Ascending aorta (tissue), 2 donors: Measurements from ENCODE around the gene ITM2B. TPM values are rescaled to one million over a fixed set of nuclear protein-coding genes. Genes with fewer than 3 reads are reported as not detected.

Experiments used
- DNase-seq, 2 donors: peaks; one replicate each; pipeline ENCODE4 v3.0.0-alpha.2; 2019; ENCODE audit warnings: low spot score in 2 of 2
- H3K27ac ChIP-seq, 2 donors: fragments of 200-600 bp; sonication (generic); one replicate each; pipeline ENCODE4 v1.5.1; 2016 to 2017; ENCODE audit warnings: mild to moderate bottlenecking in 1 of 2
- H3K27me3 ChIP-seq: fragments of 200-600 bp; sonication (generic); one replicate; pipeline ENCODE4 v1.5.1; 2017
- H3K36me3 ChIP-seq, 2 donors: fragments of 200-600 bp; sonication (generic); one replicate each; pipeline ENCODE4 v1.5.1; 2016
- H3K4me1 ChIP-seq, 2 donors: fragments of 200-600 bp; sonication (generic); one replicate each; pipeline ENCODE4 v1.5.1; 2016 to 2017; ENCODE audit warnings: mild to moderate bottlenecking in 1 of 2
- H3K4me3 ChIP-seq, 2 donors: fragments of 200-600 bp; sonication (generic); one replicate each; pipeline ENCODE4 v1.5.1; 2016 to 2017; ENCODE audit warnings: mild to moderate bottlenecking in 1 of 2
- H3K9me3 ChIP-seq, 2 donors: fragments of 200-600 bp; sonication (generic); one replicate each; pipeline ENCODE4 v1.5.1; 2016
- intact Hi-C: fragments of 100-400 bp; cut with DNase I; formaldehyde crosslinking; loops from one replicate; pipeline ENCODE4 v1.15.1; 2023
- total RNA-seq: library from RNA; depleted of rRNA; stranded (reverse); fragments of >200 nt; gene quantifications from one replicate; pipeline ENCODE4 v1.1.0, GENCODE V29; 2016
- TF ChIP-seq, protein P1 (sequence below), 3 experiments: fragments of 200-600 bp in 2 of 3; fragments of 450-650 bp in 1 of 3; sonication (generic) in 2 of 3; IDR thresholded peaks; one replicate each; pipeline ENCODE4 v1.5.1; 2016 to 2019; ENCODE audit warnings: antibody characterized with exemption in 3 of 3, mild to moderate bottlenecking in 1 of 3, moderate library complexity in 1 of 3

Gene ITM2B
- 345 TPM for total RNA-seq

DNA sequence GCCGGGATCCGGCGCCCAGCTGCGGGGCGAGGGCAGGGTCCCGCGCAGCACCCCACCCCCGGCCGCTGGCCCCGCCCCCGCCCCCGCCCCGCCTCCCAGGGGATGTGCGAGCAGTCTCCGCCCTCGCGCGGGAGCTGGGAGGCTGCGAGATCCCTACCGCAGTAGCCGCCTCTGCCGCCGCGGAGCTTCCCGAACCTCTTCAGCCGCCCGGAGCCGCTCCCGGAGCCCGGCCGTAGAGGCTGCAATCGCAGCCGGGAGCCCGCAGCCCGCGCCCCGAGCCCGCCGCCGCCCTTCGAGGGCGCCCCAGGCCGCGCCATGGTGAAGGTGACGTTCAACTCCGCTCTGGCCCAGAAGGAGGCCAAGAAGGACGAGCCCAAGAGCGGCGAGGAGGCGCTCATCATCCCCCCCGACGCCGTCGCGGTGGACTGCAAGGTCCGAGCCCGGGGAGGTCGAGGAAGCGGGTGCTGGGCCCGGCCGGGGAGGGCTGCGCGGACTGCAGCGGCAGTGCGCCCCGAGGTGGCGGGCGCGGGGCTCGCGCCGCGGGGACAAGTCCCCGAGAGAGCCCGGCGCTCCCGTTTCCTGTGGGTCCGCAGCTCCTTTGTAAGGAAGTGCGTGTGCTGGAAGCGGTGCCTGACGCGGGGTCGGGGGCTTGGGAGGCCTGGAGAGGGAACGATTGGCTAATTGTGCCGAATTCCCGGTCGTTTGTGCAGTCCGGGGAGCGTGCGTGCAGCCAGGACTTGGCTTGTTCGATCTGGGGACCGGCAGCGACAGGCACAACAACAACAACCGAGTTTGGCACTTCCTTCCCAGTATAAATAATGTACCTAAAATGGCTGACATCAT lies at the start of gene ITM2B:
TSS of gene ITM2B (plus strand) at position 161 of the 843 bp plus-strand sequence. CDS start at position 316, 155 bp downstream.
- Histone ChIP-seq H3K27ac (peak within 1 kb of the TSS; percentile 100), H3K27me3 (no peaks in the 10 kb centered on the region), H3K4me3 (peak within 1 kb of the TSS; percentile 99 to 100), H3K4me1 (peaks cover 6 to 23% of the 10 kb centered on the region in 2 donors), H3K9me3 (no peaks in the 10 kb centered on the region), H3K36me3 (no peaks in the 10 kb centered on the region)
- intact Hi-C loops, result loop anchor here (1.0 to 10.0 kb wide), 7 partner anchors 70 to 1354 kb away; partner anchors contain the start of genes CAB39L, FNDC3A, MED4 and NUDT15
- TF ChIP-seq, protein P1, sequence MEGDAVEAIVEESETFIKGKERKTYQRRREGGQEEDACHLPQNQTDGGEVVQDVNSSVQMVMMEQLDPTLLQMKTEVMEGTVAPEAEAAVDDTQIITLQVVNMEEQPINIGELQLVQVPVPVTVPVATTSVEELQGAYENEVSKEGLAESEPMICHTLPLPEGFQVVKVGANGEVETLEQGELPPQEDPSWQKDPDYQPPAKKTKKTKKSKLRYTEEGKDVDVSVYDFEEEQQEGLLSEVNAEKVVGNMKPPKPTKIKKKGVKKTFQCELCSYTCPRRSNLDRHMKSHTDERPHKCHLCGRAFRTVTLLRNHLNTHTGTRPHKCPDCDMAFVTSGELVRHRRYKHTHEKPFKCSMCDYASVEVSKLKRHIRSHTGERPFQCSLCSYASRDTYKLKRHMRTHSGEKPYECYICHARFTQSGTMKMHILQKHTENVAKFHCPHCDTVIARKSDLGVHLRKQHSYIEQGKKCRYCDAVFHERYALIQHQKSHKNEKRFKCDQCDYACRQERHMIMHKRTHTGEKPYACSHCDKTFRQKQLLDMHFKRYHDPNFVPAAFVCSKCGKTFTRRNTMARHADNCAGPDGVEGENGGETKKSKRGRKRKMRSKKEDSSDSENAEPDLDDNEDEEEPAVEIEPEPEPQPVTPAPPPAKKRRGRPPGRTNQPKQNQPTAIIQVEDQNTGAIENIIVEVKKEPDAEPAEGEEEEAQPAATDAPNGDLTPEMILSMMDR (IDR thresholded peaks at IDR 0.05), result peak; percentile 24 to 54 (median 47)
- peak in 1 of 2 donors; percentile 84 for DNase-seq

DNA sequence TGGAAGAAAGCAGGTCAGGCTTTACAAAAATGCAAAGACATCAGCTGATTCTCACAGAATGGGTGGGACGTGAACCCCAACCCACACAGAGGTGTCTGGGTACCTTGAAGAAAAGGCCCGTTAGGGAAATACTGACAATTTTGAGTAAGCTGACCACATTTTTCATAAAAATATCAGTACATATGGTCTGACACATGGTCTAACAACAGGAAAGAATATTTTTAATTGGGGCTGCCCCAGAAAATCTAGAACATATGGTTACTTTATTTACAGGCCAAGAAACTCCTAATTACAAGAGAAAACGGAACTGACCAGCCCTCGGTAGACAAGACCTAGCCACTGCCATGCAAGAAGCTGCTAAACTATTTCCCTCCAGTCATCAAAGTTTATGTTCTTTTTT lies 48.7 kb upstream of the ITM2B start:
- intact Hi-C loops, result no loop called here
- no peaks in the 10 kb centered on the region for H3K4me1 ChIP-seq
- H3K9me3 ChIP-seq, result no peaks in the 10 kb centered on the region
- no peak for DNase-seq
- no peak overlapping the region for H3K27ac ChIP-seq
- H3K36me3 ChIP-seq, result no peaks in the 10 kb centered on the region
- H3K4me3 ChIP-seq, result no peak overlapping the region
- TF ChIP-seq, protein P1 (IDR thresholded peaks at IDR 0.05), result no peak
- no peaks in the 10 kb centered on the region for H3K27me3 ChIP-seq

DNA sequence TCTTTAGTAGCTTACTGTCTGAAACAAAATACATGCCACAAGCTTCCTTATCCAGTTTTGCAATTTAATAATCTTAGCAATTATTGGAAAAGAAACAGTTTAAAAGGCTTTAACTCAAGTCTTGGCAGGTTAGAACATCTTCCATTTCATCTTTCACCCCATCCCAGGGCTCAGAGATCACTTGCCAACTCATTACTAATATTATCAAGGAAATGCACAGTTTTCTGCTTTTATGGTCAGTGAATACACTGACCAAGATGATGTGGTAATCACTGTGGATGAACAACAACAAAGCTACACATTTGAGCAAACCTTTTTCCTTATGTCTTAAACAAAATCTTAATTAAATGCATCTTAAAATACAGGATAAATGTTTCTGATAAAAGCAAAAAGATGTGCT lies 48.0 kb upstream of the ITM2B start:
- H3K36me3 ChIP-seq, result no peaks in the 10 kb centered on the region
- H3K9me3 ChIP-seq, result no peaks in the 10 kb centered on the region
- no peaks in the 10 kb centered on the region for H3K4me1 ChIP-seq
- no peaks in the 10 kb centered on the region for H3K27me3 ChIP-seq
- DNase-seq, result no peak
- TF ChIP-seq, protein P1 (IDR thresholded peaks at IDR 0.05), result no peak
- intact Hi-C loops, result no loop called here
- no peak overlapping the region for H3K4me3 ChIP-seq
- H3K27ac ChIP-seq, result no peak overlapping the region

DNA sequence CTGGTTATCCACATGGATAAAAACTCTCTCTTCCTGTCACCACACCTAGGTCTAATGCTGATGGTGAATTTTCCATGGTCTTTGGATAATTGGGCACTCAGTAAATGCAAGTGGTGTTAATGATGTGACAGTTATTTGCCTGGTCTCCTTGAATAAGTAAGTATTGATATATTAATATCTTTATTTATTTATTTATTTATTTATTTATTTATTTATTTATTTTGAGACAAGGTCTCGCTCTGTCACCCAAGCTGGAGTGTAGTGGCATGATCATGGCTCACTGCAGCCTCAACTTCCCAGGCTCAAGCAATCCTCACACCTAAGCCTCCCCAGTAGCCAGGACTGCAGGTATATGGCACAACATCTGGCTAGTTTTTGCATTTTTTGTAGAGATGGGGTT lies 46.3 kb upstream of the ITM2B start:
- intact Hi-C loops, result no loop called here
- Histone ChIP-seq H3K4me3 (no peak overlapping the region), H3K27ac (no peak overlapping the region), H3K27me3 (no peaks in the 10 kb centered on the region), H3K9me3 (no peaks in the 10 kb centered on the region), H3K4me1 (no peaks in the 10 kb centered on the region), H3K36me3 (no peaks in the 10 kb centered on the region)
- TF ChIP-seq, protein P1 (IDR thresholded peaks at IDR 0.05), result no peak
- no peak for DNase-seq

DNA sequence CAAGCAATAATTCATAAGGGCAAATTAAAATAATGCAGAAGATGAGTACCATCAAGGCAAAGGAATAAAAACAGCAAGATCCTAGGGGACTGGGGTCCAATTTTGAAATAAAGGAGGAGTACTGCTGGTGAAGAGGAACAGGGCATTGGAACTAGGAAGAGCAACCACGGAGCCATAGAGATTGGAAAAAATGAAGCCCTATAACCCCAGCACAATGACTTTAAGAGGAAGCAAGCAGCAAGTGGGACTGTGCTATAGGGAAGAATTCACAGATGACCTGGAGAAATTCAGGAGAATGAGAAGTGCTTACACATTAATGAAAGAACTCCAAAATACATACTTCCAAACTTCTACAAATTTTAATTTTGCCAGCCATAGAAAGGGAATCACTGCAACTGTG lies 44.9 kb upstream of the ITM2B start:
- H3K4me1 ChIP-seq, result no peaks in the 10 kb centered on the region
- TF ChIP-seq, protein P1 (IDR thresholded peaks at IDR 0.05), result no peak
- no peak overlapping the region for H3K4me3 ChIP-seq
- DNase-seq, result no peak
- no peak overlapping the region for H3K27ac ChIP-seq
- H3K36me3 ChIP-seq, result no peaks in the 10 kb centered on the region
- H3K27me3 ChIP-seq, result no peaks in the 10 kb centered on the region
- H3K9me3 ChIP-seq, result no peaks in the 10 kb centered on the region
- intact Hi-C loops, result no loop called here
